ENCODE measurements around the gene ST7.
"Not testable (repeated sequence)": the region's sequence is repeated elsewhere in the genome, so short reads cannot be mapped to it uniquely, and the experiment has no call there.

Gene ST7

GRCh38 chr7:116936844-116937243 is 16.5 kb upstream of the ST7 start:
- peaks cover 14% of the 10 kb centered on the region for H3K27me3 Mint-ChIP-seq
- not testable (repeated sequence) for H3K9me3 Mint-ChIP-seq; H3K36me3 Mint-ChIP-seq (ENCODE audit: low read depth)

GRCh38 chr7:116938678-116939077 is 14.6 kb upstream of the ST7 start:
- H3K9me3 Mint-ChIP-seq, result no peaks in the 10 kb centered on the region
- H3K27ac Mint-ChIP-seq, result no peak overlapping the region
- no peak overlapping the region for H3K4me3 Mint-ChIP-seq
- peaks cover 14% of the 10 kb centered on the region for H3K27me3 Mint-ChIP-seq
- peaks cover 5% of the 10 kb centered on the region for H3K4me1 Mint-ChIP-seq (ENCODE audit: low read depth)
- no peaks in the 10 kb centered on the region for H3K36me3 Mint-ChIP-seq (ENCODE audit: low read depth)
- DNase-seq, result no peak

More at GRCh38 chr7:116936844-116937243, 16.5 kb upstream of the ST7 start:
- H3K4me3 Mint-ChIP-seq; H3K4me1 Mint-ChIP-seq (ENCODE audit: low read depth); DNase-seq; H3K27ac Mint-ChIP-seq: not testable (repeated sequence)

GRCh38 chr7:116940689-116941370 is 12.5 kb upstream of the ST7 start:
- Mint-ChIP-seq H3K4me1 (ENCODE audit: low read depth) (peaks cover 5% of the 10 kb centered on the region), H3K4me3 (no peak overlapping the region), H3K36me3 (ENCODE audit: low read depth) (no peaks in the 10 kb centered on the region), H3K27me3 (peaks cover 11% of the 10 kb centered on the region), H3K27ac (no peak overlapping the region), H3K9me3 (no peaks in the 10 kb centered on the region)
- DNase-seq, result no peak

GRCh38 chr7:116942504-116942903 is 10.8 kb upstream of the ST7 start:
- no peak for DNase-seq
- no peak overlapping the region for H3K4me3 Mint-ChIP-seq
- H3K9me3 Mint-ChIP-seq, result no peaks in the 10 kb centered on the region
- H3K4me1 Mint-ChIP-seq (ENCODE audit: low read depth), result peaks cover 5% of the 10 kb centered on the region
- peaks cover 8% of the 10 kb centered on the region for H3K27me3 Mint-ChIP-seq
- no peak overlapping the region for H3K27ac Mint-ChIP-seq
- no peaks in the 10 kb centered on the region for H3K36me3 Mint-ChIP-seq (ENCODE audit: low read depth)

- no peaks in the 10 kb centered on the region for H3K9me3 Mint-ChIP-seq
- no peak overlapping the region for H3K4me3 Mint-ChIP-seq
- no peaks in the 10 kb centered on the region for H3K36me3 Mint-ChIP-seq (ENCODE audit: low read depth)
- peaks cover 7% of the 10 kb centered on the region for H3K4me1 Mint-ChIP-seq (ENCODE audit: low read depth)
- DNase-seq, result no peak
- no peaks in the 10 kb centered on the region for H3K27me3 Mint-ChIP-seq
- no peak overlapping the region for H3K27ac Mint-ChIP-seq
Measured at GRCh38 chr7:116948934-116949333, 4.4 kb upstream of the ST7 start.

GRCh38 chr7:116949941-116950801 is 3.1 kb upstream of the ST7 start:
- peaks cover 3% of the 10 kb centered on the region for H3K36me3 Mint-ChIP-seq (ENCODE audit: low read depth)
- DNase-seq, result no peak
- H3K27ac Mint-ChIP-seq, result no peak overlapping the region
- H3K4me3 Mint-ChIP-seq, result no peak overlapping the region
- no peaks in the 10 kb centered on the region for H3K9me3 Mint-ChIP-seq
- peaks cover 17% of the 10 kb centered on the region for H3K4me1 Mint-ChIP-seq (ENCODE audit: low read depth)
- no peaks in the 10 kb centered on the region for H3K27me3 Mint-ChIP-seq

- H3K27ac Mint-ChIP-seq, result no peak overlapping the region
- H3K27me3 Mint-ChIP-seq, result no peaks in the 10 kb centered on the region
- peaks cover 3% of the 10 kb centered on the region for H3K36me3 Mint-ChIP-seq (ENCODE audit: low read depth)
- H3K4me1 Mint-ChIP-seq (ENCODE audit: low read depth), result peaks cover 25% of the 10 kb centered on the region
- no peak overlapping the region for H3K4me3 Mint-ChIP-seq
- no peaks in the 10 kb centered on the region for H3K9me3 Mint-ChIP-seq
- DNase-seq, result no peak
Measured at GRCh38 chr7:116950889-116951351, 2.4 kb upstream of the ST7 start.

GRCh38 chr7:116951366-116952292 is 1.7 kb upstream of the ST7 start:
- H3K4me1 Mint-ChIP-seq (ENCODE audit: low read depth), result peaks cover 32% of the 10 kb centered on the region
- H3K36me3 Mint-ChIP-seq (ENCODE audit: low read depth), result peaks cover 3% of the 10 kb centered on the region
- no peaks in the 10 kb centered on the region for H3K27me3 Mint-ChIP-seq
- H3K9me3 Mint-ChIP-seq, result no peaks in the 10 kb centered on the region
- no peak overlapping the region for H3K27ac Mint-ChIP-seq
- H3K4me3 Mint-ChIP-seq, result no peak overlapping the region
- no peak for DNase-seq

GRCh38 chr7:116952635-116953371 is 498 bp upstream of the ST7 start:
- no peak for DNase-seq
- peaks cover 33% of the 10 kb centered on the region for H3K4me1 Mint-ChIP-seq (ENCODE audit: low read depth)
- H3K9me3 Mint-ChIP-seq, result no peaks in the 10 kb centered on the region
- peaks cover 3% of the 10 kb centered on the region for H3K36me3 Mint-ChIP-seq (ENCODE audit: low read depth)
- H3K27ac Mint-ChIP-seq, result peak overlapping the region; percentile 79
- no peaks in the 10 kb centered on the region for H3K27me3 Mint-ChIP-seq
- peak overlapping the region; percentile 83 for H3K4me3 Mint-ChIP-seq

- Mint-ChIP-seq H3K27ac (peak overlapping the region; percentile 93), H3K27me3 (no peaks in the 10 kb centered on the region), H3K9me3 (no peaks in the 10 kb centered on the region), H3K36me3 (ENCODE audit: low read depth) (peaks cover 3% of the 10 kb centered on the region), H3K4me1 (ENCODE audit: low read depth) (peaks cover 33% of the 10 kb centered on the region), H3K4me3 (peak overlapping the region; percentile 88)
- DNase-seq, result peak; percentile 74
Measured at GRCh38 chr7:116953906-116954838, 871 bp downstream of the ST7 start.

- peak overlapping the region; percentile 16 for H3K27ac Mint-ChIP-seq
- no peaks in the 10 kb centered on the region for H3K9me3 Mint-ChIP-seq
Measured at GRCh38 chr7:116955340-116955739, 2.0 kb downstream of the ST7 start.

GRCh38 chr7:116955801-116956476 is 2.6 kb downstream of the ST7 start:
- peak overlapping the region; percentile 88 for H3K4me3 Mint-ChIP-seq
- H3K36me3 Mint-ChIP-seq (ENCODE audit: low read depth), result peaks cover 3% of the 10 kb centered on the region

More at GRCh38 chr7:116955340-116955739, 2.0 kb downstream of the ST7 start:
- Mint-ChIP-seq H3K4me3 (peak overlapping the region; percentile 88), H3K4me1 (ENCODE audit: low read depth) (peaks cover 33% of the 10 kb centered on the region), H3K36me3 (ENCODE audit: low read depth) (peaks cover 3% of the 10 kb centered on the region), H3K27me3 (no peaks in the 10 kb centered on the region)
- no peak for DNase-seq

More at GRCh38 chr7:116955801-116956476, 2.6 kb downstream of the ST7 start:
- Mint-ChIP-seq H3K9me3 (no peaks in the 10 kb centered on the region), H3K4me1 (ENCODE audit: low read depth) (peaks cover 33% of the 10 kb centered on the region), H3K27ac (peak overlapping the region; percentile 53), H3K27me3 (no peaks in the 10 kb centered on the region)
- DNase-seq, result no peak

Measured in activated T-cell treated with anti-CD3 and anti-CD28 coated beads, Interleukin-2, amount 50 U/mL, for 24 hours (primary cell).